GM19240 (cell line): ENCODE data around the gene YLPM1.

Experiments used
- DNase-seq: peaks from one replicate; pipeline ENCODE4 v3.0.0; 2011; ENCODE audit warnings: low spot score; ENCODE audit not compliant: insufficient read length

Gene YLPM1

GRCh38 chr14:74840603-74841030 lies 77.5 kb downstream of the YLPM1 start:
- DNase-seq: no peak

DNA sequence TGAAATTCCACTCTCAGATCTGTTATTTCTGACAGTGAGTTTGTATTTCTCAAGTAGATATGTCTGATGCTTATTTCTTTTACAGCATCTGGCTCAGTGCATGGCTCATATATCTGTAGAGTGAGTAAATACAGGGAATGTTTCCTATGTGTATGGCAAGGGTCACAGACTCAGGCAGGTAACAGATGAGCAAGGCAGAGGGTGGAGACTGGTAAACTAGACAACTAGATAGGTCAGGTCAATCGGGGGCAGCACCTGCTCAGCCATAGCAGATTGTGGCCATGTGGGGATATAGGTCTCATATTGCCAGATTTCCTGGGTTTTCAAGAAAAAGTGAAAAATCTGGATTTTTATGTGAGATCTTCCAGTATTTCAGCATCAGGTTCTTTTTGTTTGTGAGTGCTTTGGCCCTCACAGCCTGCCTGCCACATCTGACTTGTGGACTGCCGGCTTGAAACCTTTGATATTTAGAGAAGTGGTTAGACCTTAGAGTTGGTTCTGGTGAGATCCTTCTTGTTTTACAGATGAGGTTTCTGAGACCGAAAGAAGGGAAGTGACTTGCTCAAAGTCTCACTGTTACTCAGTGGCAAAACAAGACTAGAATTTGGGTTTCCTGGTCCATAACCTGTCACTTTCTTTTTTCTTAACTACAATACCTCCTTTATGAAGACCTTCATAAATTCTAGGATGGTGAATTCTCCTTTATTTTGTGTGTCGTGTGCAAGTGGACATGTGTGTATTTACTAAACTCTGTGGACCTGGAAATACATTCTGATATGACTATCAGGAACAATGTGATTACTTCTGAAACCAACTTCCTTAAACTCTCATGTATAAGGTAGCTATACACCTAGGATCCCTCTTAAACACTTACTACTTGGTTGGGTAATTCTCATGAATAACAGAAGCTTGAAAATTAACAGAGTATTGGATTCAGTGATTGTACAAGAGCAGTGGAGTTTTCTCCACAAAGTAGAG lies 78.4 kb downstream of the YLPM1 start:
- peak; percentile 26 for DNase-seq

- no peak for DNase-seq
Observed at GRCh38 chr14:74843653-74844052, 80.5 kb downstream of the YLPM1 start.

GRCh38 chr14:74846168-74846567 lies 83.1 kb downstream of the YLPM1 start:
- DNase-seq: no peak

DNA sequence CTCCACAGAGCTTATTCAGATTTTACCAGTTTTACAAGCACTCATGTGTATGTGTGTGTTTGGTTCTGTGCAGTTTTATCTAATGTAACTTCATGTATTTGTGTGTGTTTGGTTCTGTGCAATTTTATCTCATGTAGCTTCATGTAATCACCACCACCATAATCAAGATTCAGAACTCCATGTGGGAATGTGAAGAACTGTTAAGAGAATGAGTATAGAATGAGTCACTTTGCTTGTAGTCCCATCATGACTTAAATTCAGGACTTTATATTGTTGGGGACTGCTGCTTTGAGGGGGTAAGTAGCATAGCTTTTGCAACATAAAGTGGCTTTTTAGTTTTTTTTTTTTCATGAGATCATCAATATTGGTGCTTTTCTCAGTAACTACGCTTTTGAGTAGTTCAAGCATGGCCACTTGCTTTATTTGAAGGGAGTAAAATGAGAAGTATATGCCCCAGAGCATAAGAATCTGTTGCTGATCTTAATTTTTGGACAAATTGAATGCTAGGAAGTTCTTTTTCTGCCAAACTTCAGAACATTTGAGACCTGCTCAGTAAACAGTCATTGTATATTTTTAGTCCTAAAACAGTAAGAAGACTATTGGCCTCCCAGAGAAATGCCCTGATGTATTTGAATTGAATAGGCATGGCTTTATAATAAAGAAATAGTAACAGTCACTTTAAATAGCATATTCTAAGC lies 84.0 kb downstream of the YLPM1 start:
- no peak for DNase-seq

- no peak for DNase-seq
Observed at GRCh38 chr14:74848768-74849167, 85.7 kb downstream of the YLPM1 start.

- no peak for DNase-seq
Observed at GRCh38 chr14:74852922-74853530, 89.9 kb downstream of the YLPM1 start.

GRCh38 chr14:74853581-74853980 lies 90.5 kb downstream of the YLPM1 start:
- no peak for DNase-seq

DNA sequence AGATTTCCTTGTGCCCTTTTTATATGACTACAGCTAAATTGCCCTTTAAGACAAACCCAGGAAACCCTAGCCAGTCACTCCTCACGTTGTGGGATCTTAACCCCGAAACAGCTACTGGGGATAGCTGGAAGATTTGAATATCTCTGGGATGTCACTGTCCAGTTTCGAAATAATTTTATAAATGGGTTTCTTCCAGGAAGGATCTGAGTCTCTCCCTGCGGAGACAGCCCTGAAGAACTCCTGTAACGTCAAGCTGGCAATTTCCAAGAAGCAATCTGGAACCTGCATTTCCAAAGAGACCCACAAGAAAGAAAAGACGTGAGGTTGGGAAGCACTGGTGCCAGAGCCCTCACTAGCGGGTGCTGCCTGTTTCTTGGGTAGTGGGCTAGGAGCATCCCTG lies 91.9 kb downstream of the YLPM1 start:
- no peak for DNase-seq

GRCh38 chr14:74855945-74856344 lies 92.8 kb downstream of the YLPM1 start:
- DNase-seq: no peak

DNA sequence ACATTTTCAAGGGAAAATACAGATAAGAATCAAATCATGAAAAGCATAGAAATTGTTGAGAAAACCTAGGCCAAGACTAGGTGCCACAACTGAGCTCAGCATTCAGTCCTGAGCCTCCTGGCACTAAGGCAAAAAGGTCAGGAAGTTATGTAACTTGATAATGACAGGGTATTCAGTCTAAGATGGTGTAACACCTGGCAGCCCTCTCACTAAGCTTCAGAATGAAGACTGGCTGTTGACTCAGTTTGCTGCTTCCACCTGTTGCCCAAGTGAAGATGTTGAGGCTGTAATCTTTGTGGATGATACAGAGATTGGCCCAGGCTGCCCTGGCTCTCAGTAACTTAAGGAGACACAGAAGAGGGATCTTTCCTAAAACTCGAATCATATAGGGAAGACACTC lies 93.2 kb downstream of the YLPM1 start:
- DNase-seq: no peak

DNA sequence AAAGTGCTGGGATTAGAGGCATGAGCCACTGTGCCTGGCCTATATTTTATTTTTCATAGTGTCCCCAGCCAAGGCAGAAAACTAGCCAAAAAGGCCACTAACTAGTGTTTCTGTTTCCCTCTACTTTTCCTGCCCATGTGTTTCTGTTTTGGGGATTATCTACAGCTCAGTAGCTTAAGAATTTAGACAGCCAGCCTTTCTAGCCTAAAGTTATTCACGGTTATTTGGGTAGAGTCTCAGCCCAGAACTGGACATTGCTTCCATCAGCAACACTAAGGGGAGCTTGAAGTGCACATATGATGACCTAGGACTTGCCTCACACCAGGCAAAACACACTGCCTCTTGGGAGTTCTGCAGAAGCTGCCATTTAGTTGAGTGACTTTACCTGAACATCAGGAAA lies 94.9 kb downstream of the YLPM1 start:
- DNase-seq: no peak

DNA sequence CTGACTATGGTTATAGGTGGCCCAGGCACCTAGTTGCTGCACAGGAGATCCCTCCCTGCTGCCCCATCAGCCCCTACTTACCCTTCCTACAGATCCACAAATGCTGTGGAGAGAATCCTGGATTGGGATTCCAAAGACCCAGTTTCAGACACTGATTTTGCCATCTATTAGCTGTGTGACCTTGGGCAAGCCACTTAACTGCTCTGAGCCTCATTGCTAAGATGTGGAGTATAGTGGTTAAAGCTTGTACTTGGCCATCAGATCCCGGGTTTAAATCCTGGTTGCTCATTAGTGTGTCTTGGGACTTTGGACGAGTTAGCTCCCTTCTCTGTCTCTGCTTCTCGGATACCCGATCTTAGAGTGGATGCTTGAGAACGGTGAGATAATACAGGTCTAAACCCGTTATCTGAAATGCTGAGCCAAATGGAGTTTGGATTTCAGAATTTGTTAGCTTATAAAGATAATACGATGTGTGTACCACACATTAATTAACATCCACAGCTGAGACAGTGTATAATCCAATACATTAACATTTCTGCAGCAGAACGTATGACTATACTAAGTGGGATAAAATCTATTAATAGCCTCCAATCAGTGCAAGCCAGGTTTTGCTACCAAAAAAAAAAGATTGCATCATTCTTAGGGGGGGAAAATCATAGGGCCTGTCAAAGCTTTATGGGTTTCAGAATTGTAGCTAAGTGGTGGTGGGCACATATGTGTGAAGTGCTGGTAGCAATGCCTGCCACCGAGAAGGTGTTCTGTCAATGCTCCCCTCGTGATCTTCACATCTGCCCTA lies 96.8 kb downstream of the YLPM1 start:
- no peak for DNase-seq

DNA sequence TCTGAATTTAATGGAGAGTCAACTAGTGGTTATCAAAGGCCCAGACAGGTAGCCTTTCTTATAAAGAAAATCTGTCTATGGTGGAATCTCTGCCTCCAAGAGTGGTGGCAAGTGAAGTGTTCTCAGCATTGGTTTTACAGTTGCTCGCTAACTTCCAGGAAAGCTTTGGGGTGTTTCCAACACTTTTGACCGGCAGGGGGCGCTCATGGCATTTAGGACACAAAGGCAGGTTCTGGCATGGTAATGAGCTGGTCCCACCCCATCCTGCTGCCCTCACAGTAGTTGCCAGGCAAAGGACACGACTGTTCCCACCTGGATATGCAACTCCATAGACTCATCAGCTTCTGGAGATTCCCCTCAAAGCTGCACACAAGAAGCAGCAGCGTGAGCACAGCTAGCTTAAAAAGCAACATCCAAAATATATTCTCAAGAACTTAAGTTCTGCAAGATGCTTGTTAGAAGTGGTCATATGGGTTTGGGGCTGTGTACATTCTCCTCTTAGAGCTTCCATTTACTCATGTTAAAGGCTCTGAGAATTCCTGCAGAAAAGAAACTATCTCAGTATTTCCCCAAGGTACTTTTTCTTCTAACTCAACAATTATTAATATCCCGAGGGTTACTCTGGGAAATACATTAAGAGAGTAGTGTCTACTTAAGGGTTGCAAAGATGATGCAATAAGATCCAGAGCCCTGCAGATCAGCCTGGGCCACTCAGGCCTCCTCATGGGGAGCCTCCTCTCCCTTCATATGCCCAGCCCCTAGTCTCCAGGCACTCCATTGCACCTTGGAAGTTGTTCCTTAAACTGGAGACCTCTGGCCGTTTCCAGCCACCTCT lies 98.0 kb downstream of the YLPM1 start:
- peak; percentile 66 for DNase-seq

DNA sequence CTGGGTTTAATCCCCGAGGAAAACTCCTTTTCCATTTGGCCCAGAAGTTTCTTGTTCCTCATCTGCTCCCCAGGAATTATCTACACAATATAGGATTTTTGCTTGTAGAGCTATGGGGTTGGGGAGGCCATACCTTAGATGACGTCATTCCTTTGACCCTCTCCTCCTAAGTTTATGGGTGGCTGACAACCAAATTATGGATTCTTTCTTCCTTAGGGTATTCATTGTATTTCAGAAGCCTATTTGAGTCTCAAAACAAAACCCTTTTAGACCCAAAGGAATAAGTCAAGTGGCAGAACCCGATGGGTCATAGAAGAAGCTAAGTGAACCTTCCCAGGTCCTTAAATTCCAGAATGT lies 98.6 kb downstream of the YLPM1 start:
- DNase-seq: no peak

DNA sequence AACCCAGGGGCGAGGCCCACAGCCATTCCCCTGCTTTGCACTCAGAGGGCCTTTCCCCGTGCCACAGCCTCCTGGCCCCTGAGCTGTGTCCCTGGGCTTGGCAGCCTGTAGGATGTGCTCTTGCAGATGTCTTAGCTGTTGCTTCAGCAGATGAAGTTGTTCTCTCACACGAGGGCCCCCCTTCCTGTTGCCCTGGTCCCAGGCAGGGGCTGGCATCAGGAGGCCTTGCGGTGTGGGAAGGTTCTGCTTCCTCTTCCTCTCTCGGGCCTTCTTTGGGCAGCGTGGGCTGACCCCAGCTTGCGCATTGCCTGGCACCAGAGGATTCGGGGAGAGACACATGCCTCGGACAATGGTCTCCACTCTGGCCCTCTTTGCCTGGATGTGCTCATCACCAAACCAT lies 100.2 kb downstream of the YLPM1 start:
- no peak for DNase-seq

GRCh38 chr14:74864198-74864597 lies 101.1 kb downstream of the YLPM1 start:
- DNase-seq: no peak

- DNase-seq: no peak
Observed at GRCh38 chr14:74865156-74865555, 102.0 kb downstream of the YLPM1 start.

GRCh38 chr14:74866708-74867389 lies 103.7 kb downstream of the YLPM1 start:
- no peak for DNase-seq

- no peak for DNase-seq
Observed at GRCh38 chr14:74867673-74868072, 104.6 kb downstream of the YLPM1 start.
